Fibroblast of lung (primary cell): Measurements from ENCODE around the gene PARVG.

ENCODE experiments used
- CTCF ChIP-seq, 2 donors: IDR thresholded peaks in 1 of 2; conservative IDR thresholded peaks in 1 of 2; 1 replicate in 1 of 2; 2 replicates in 1 of 2; pipeline ENCODE4 v1.5.1; 2011 to 2012; ENCODE audit warnings: low read length in 2 of 2, control low read depth in 1 of 2, inconsistent platforms in 1 of 2, low read depth in 1 of 2, mild to moderate bottlenecking in 1 of 2
- EZH2 ChIP-seq: IDR thresholded peaks from 2 replicates; pipeline ENCODE4 v1.5.1; 2012; ENCODE audit warnings: low read length, control low read depth, mild to moderate bottlenecking; ENCODE audit errors: missing control alignments

GRCh38 chr22:44193535-44193891 is 12.8 kb downstream of the PARVG start:
- TF ChIP-seq CTCF (conservative IDR thresholded peaks at IDR 0.05 in 1 of 2, IDR thresholded peaks at IDR 0.05 in 1 of 2; ENCODE audit: low read depth in 1 of 2, low read length in 2 of 2) (no peak), EZH2 (no peak)
